Raji (cell line): ENCODE measurements around the gene C1QTNF8.

ENCODE experiments used
- POLR2A ChIP-seq: IDR thresholded peaks from 2 replicates; pipeline ENCODE4 v1.6.1; 2011; ENCODE audit warnings: low read depth, low read length, control low read depth; ENCODE audit not compliant: insufficient read depth

Gene C1QTNF8

DNA sequence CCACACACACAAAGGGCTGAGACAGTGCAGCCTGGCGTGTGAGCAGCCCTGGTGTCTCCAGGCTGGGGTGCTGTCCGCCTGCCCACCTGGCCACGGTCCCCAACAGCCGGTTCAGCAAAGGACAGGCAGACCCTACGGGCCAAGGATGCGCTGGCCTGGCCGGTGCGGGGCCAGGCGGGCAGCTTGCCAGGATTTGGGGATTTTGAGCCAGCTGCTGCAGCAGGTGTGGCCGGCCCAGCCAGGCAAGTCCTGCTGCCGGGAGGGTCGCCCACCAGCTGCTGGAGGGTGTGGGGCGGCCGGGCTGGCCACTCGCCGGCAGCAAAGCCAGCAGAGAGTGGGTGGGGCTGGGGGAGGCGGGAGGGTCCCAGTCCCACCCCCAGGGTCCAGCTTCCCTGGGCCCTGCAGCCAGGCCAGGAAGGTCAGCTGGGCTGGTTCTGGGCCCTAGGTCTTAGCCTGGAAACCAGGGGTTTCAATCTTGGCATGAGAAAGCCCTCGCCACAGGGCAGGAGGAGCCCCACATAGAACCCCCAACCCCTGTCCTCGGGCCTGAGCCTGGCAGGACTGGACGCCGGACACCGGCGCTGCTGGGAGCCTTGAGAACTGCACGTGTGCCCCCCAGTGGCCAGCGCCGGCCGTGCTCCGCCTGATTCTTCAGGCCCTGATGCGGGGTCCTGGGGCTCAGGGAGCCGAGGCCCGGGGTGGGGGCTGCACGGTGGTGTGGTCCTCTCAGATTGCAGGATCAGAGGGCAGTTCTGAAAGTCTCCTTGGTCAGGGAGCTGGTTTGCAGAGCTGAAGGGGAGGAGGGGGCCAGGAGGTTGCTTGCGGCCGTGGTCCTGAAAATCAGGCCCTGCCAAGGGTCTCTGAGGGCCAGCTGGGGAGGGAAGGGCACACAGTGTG lies 41.1 kb downstream of the C1QTNF8 start:
- TF ChIP-seq POLR2A = no peak

DNA sequence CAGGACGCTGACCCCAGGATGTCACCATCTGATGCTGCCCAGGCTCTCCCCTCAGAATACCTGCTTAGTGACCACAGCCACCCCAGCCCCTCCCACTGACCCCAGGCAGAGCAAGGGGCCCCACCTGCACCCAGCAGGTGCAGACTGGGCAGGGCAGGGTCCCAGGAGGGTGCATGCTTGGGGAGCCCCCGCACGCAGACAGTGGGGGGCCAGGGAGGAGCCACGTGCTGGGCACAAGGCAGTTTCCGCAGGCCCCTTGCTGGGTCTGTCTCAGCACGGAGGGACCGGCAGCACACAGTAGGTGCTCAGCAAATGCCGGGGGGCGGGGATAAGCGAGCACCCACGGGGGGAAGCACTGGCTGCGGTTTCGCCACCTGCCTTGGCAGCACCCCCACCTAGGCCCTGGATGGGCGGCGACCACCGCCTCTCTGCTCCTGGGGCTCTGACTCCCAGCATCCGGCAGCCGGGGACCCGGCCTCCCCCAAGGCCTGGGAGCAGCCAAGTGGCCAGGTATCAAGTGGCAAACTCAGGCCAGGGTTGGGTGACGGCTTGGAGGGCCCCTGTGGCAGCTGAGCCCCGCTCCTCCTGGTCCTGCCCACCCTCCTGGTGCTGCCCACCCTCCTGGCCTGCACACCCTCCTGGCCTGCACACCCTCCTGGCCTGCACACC lies 42.2 kb downstream of the C1QTNF8 start:
- TF ChIP-seq POLR2A = no peak

DNA sequence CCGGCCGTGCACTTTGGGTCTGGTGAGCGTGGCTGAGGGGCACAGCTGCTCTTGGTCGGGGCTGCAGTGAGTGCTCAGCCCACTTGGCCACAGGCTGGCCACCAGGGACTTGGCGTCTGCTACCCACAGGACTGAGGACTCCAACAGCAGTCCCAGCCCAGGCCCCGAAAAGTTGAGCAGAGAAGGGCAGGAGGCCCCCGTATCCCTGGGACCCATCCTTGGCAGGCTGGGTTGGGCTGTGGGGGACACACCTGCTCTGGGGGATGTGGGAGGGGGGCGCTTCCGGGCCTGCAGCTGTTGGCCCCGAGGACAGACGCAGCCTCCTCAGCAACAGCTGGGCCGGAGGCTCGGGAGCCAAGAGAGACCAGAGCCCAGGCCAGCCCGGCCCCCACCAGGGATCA lies 42.9 kb downstream of the C1QTNF8 start:
- no peak for TF ChIP-seq POLR2A

DNA sequence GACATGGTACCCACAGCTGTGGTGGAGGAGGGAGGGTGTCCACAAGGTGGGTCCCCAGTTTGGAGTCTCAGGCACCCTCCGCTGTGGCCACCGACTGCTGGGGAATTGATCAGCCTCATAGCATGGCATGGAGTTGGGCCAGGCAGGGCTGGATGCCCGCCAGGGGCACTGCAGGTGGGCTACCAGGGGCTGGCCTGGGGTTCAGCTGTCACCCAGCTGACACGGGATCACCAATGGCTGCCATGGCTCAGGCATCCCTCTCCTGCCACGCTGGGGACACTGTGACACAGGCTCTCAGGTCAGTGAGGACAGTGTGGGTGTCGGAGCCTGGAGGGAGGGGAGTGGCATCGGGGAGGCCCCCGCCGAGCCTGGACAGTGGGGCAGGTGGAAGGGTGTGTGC lies 43.3 kb downstream of the C1QTNF8 start:
- TF ChIP-seq POLR2A = no peak

DNA sequence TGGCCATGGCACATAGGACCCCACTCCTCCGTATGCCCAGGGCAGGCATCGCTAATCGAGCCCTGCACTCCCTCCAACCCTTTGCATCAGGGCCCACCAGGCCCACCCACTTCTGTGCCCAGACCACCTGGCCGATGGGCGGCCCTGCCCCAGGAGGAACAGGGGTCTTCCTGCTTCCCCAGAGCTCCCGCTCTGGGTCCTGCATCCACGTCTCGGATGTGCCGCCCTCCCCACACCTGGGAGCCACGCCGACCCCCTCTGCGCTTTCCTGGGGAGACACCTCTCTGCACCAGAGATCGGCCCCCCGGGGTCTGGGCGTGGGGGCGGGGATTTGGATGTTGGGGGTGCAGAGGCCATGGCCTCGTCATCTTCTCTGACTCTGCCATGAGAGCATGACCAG lies 44.6 kb downstream of the C1QTNF8 start:
- no peak for TF ChIP-seq POLR2A

DNA sequence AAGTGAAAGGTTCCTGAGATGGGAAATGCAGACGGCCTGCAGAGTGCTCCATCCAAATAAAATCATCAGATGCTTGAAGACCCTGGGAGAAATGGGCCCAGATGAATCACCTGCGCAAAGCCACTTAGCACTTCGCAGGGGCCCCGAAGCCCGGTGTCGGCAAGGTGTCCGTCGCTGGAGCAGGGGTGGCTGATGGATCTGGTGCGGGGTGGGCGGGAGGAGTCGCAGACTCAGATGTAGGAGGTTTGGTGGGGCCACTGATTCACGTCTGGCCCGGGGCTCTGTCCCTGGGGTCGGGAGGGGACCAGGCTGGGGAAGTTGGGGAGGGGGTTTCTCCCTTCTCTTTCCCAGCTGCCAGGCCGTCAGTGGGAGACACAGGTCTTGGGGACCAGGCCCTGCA lies 45.1 kb downstream of the C1QTNF8 start:
- no peak for TF ChIP-seq POLR2A

DNA sequence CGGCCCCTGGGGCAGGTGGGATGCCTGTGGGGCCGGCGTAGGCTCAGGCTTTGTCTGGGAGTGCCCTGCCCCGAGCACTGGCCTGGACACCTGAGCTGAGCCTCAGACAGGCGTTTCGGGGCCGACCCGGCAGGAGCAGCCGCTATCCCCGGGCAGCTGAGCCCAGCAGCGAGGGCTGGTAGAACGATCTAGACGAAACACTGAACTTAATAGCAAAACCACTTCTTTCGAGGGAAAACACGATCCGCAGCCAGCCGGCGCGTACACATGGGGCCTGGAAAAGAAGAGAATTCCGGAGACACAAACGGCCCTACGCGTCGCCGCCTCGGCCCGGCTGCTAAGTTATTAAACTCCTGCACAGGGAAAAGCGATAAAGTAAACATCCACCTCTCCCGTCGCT lies 45.5 kb downstream of the C1QTNF8 start:
- no peak for TF ChIP-seq POLR2A

DNA sequence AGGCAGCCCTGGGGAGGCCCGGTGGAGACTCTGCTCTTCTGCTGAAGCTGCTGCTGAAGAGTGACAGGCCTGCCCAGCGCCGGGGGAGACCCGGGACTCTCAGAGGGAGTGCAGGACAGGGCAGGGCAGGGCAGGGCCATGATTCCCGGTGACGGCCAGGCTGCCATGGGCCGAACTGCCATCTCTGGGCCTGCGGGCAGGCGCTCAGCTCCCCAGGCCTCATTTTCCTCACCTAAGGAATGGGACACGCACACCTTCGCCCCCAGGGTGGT lies 46.1 kb downstream of the C1QTNF8 start:
- TF ChIP-seq POLR2A = no peak

DNA sequence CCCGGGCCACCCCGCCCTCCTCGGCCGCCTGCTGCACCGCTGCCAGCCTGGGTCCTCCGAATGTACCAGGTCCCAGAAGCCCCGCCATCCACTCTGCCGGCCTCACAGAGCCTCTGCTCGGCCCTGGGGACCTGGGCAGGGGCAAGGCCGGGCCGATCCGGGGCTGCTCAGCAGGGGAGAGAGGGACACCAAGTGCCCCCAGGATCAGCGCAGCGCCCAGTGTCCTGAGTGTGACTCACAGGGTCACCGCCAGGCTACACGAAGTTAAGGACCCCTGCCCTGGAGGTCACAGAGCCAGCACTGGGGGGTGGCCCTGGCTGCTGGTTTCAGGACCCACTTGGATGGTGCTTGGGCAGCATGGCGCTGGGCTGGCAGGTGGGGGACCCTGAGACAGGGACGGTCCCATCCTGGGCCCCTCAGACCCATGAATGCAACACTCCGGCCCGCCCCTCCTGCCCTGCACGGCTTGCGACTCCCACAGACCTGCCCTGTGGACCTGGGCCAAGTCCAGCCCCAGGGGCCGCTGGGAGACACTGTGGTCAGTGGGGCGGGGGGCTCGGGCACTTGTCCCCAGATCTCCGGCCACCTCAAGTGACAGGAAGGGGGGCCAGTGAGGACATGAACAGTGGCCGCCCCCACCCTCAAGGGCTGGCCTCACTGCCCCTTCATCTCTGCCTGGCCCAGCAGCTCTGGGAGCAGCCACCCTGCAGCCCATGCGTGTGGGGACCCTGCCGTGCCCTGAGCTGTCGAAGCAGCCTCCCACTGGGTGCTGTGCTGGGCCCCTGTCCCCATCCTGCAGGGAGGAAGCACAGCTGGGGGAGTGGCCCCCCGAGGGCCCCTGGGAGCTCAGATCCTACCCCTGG lies 46.7 kb downstream of the C1QTNF8 start:
- no peak for TF ChIP-seq POLR2A

DNA sequence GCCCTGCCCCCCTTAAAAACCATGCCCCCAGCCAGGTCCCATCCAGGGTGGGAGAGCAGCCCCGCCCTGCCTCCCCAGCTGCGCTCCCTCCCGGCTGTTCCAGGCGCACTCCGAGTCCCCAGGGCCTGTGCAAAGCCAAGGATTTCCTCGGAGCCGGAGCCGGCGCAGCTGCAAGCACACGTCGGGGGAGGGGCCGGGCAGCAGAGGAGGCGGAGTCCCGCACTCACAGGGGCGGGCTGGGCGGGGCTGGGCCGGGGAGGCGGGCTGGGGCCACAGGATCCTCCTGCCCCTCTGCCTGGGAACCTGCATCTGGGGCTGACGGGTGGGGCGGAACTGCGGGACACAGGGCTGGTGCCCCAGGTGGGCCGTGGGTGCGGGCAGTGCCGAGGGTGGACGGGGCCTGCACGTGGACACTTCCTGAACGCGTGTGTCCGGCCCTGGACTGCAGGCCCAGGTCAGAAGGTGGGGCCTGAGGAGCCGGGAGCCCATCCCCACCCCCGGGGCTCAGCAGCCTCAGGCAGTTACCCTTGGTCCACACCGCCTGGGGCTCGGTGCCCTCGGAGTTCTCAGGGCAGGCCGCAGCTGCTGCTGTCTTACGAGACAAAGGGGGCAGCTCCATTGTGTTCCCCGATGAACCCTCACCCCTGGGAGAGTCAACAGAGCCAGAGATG lies 47.5 kb downstream of the C1QTNF8 start:
- no peak for TF ChIP-seq POLR2A

DNA sequence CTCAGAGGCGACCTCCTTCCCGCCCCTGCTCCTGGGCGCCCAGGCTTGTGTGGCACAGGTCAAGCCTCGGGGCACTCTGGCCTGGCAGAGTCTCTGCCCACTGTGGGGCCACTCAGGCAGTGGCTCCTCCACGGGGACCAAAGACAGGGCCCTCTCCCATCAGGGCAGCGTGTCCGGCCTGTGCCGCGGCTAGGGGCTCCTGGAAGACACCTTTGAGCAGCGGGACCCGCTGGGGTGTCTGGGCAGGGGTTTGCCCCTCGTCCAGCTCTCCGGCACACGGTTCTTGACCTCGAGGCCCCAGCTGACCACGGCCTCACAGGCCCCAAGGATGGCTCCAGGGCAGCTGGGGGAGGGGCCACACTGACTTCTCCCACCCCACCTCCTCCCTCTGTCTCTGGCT lies 48.2 kb downstream of the C1QTNF8 start:
- TF ChIP-seq POLR2A = no peak

DNA sequence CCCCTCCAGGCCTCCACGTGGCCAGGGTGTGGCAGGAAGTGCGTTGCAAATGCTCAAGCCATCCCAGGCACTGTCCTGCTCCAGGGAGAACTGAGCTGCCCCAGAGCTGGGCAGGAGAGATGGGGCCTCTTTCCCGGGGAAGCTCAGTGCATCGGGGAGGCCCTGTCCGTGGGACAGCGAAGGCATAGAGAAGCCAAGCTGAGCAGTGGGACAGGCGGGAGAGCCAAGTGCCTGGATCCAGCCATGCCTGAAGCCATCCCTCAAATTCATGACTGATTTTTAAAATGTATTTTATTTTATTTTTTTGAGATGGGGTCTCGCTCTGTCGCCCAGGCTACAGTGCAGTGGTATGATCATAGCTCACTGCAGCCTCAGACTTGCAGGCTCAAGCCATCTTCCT lies 48.9 kb downstream of the C1QTNF8 start:
- TF ChIP-seq POLR2A = no peak

DNA sequence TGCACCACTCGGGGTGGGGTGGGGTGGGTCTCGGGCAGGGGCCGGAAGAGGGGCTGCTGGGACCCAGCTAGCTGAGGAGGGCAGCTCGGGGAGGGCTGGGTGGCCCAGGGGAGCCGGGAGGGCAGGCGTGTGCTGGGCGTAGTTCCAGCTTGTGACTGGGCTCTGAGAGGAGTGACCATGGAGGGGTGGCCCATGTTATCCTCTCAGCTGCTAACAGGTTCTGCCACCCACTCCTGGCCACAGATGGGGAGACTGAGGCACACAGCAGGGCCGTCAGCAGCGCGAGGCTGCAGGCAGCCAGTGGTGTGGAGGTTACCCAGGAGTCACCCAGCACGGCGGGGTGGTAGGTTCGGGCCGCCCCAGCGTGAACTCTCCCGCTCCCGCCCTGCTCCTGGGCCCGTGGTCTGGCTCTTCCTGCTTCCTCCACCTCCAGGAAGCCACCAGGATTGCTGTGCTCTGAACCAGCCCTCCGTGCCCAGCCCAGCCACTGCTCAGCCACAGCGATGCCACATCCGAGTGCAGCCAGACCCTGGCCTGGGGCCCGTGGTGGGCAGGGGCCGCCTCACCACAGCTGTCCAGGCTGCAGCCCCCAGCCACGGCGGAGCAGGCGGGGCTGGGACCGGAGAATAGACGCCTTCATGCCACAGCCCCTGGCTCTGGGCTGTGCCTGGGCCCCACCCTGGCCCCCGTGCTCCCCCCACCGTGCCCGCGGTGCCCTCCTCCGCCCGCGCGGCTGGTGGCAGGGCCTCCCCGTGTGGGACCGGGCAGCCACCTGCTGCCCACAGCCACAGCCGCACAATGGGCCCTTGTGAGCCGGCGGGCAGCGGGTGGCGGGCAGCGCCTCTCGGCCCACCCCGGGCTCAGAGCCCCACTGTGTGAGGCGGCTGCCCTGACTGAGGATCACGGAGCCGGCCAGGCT lies 49.8 kb downstream of the C1QTNF8 start:
- no peak for TF ChIP-seq POLR2A

DNA sequence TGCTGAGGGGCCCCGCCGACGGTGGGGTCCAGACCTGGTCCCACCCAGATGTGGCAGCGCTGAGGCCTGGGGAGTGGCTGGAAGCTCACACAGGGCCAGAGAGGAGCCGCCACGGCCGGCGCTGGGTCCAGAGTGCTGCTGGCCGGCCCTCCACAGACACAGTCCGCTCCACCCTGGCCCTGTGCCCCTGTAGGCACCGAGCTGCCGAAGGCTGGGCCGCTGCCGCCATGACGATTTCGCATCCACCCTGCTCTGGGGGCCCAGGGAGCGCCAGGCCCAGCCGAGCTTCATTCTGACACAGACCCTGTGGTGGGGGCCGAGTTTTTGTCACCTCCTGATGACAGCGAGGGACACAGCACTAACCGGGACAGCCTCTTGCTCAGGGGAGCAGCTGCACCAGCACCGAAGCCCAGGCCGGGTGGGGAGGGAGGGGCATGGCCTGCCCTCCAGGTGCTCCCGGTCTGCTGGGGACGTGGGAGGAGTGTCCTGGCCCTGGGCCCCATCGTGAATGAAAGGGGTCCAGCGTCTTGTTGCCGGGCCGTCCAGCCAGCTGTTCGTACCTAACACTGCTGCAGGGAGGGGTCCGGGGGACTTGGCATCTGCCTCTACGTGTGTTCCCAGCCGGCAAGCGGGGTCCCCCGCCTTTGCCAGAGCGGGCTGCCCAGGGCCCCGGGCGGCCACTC lies 50.6 kb downstream of the C1QTNF8 start:
- no peak for TF ChIP-seq POLR2A
